Gastroesophageal sphincter (tissue), 4 donors: Measurements from ENCODE around the gene TBC1D1. TPM values are rescaled to one million over a fixed set of nuclear protein-coding genes. Genes with fewer than 3 reads are reported as not detected.
A peak's percentile ranks its signal among the peaks of the same experiment; 100 is the strongest.

Experiments used
- ATAC-seq: fragments of 150-250 bp; one replicate; pipeline ENCODE4 v1.9.1; 2016; ENCODE audit warnings: mild to moderate bottlenecking, moderate library complexity
- H3K27ac ChIP-seq, 4 donors: fragments of 200-600 bp; sonication (generic) in 3 of 4; 1 replicate in 3 of 4; 2 replicates in 1 of 4; pipeline ENCODE4 v1.5.1; 2016 to 2019
- H3K27me3 ChIP-seq: fragments of 200-600 bp; sonication (generic); one replicate; pipeline ENCODE4 v1.5.1; 2019
- H3K36me3 ChIP-seq, 2 donors: fragments of 200-600 bp; sonication (generic); one replicate each; pipeline ENCODE4 v1.5.1; 2019; ENCODE audit warnings: control low read depth in 1 of 2
- H3K4me1 ChIP-seq, 3 donors: fragments of 200-600 bp; sonication (generic); 1 replicate in 2 of 3; 2 replicates in 1 of 3; pipeline ENCODE4 v1.5.1; 2016 to 2019; ENCODE audit warnings: control low read depth in 2 of 3
- H3K4me3 ChIP-seq, 2 donors: fragments of 200-600 bp; sonication (generic); one replicate each; pipeline ENCODE4 v1.5.1; 2019; ENCODE audit warnings: mild to moderate bottlenecking in 1 of 2, moderate library complexity in 1 of 2
- H3K9me3 ChIP-seq, 3 donors: fragments of 200-600 bp; sonication (generic); one replicate each; pipeline ENCODE4 v1.5.1; 2017 to 2019; ENCODE audit warnings: control low read depth in 2 of 3
- CTCF ChIP-seq, 4 experiments: fragments of 200-600 bp in 2 of 4; fragments of 450-650 bp in 2 of 4; sonication (generic) in 1 of 4; IDR thresholded peaks; one replicate each; pipeline ENCODE4 v1.5.1; 2017 to 2019; ENCODE audit warnings: antibody characterized with exemption in 4 of 4, mild to moderate bottlenecking in 2 of 4, moderate library complexity in 2 of 4
- EP300 ChIP-seq: sonication (generic); formaldehyde crosslinking; IDR thresholded peaks from one replicate; pipeline ENCODE4 v1.6.1; 2017; ENCODE audit warnings: antibody characterized with exemption, mild to moderate bottlenecking
- POLR2A ChIP-seq, 2 donors: fragments of 450-650 bp; IDR thresholded peaks; one replicate each; pipeline ENCODE4 v1.6.1; 2017; ENCODE audit warnings: antibody characterized with exemption in 2 of 2, mild to moderate bottlenecking in 2 of 2, moderate library complexity in 1 of 2
- POLR2AphosphoS5 ChIP-seq: sonication (generic); formaldehyde crosslinking; IDR thresholded peaks from one replicate; pipeline ENCODE4 v1.6.1; 2017; ENCODE audit warnings: antibody characterized with exemption
- WGBS, 2 donors: methylation state at CpG; one replicate each; pipeline ENCODE4 v1.1.5; 2018; ENCODE audit warnings: low coverage in 1 of 2; 5-methylcytosine and 5-hydroxymethylcytosine counted together
- total RNA-seq, 4 donors: library from RNA; depleted of rRNA; stranded (reverse); fragments of >200 nt; gene quantifications; one replicate each; pipeline ENCODE4 v1.1.0, GENCODE V29; 2016

Gene TBC1D1
- total RNA-seq, 4 donors from 2014 or later: 190 to 279 (median 241) TPM

- TF ChIP-seq CTCF (IDR thresholded peaks at IDR 0.05): no peak
- no peak for TF ChIP-seq EP300
- no peak for TF ChIP-seq POLR2A (IDR thresholded peaks at IDR 0.05)
- no peak for TF ChIP-seq POLR2AphosphoS5
- H3K4me3 ChIP-seq: no peak overlapping the region
- WGBS, 2 donors: 50 to 63% methylated on average over 4 of the region's 4 CpGs
- H3K4me1 ChIP-seq: peaks cover 8 to 71% (median 10%) of the 10 kb centered on the region in 3 donors
- H3K9me3 ChIP-seq: no peaks in the 10 kb centered on the region
- no peaks in the 10 kb centered on the region for H3K27me3 ChIP-seq
- no peak for ATAC-seq
- no peaks in the 10 kb centered on the region for H3K36me3 ChIP-seq
- peak overlapping the region; percentile 60 to 78 (median 69) for H3K27ac ChIP-seq
Observed at GRCh38 chr4:37981425-37981824, 90.5 kb downstream of the TBC1D1 start.

- Histone ChIP-seq H3K36me3 (no peaks in the 10 kb centered on the region), H3K9me3 (no peaks in the 10 kb centered on the region), H3K4me3 (no peak overlapping the region), H3K27ac (peak overlapping the region; percentile 60 to 78 (median 69)), H3K4me1 (peaks cover 8 to 69% (median 10%) of the 10 kb centered on the region in 3 donors), H3K27me3 (no peaks in the 10 kb centered on the region)
- ATAC-seq: no peak
- WGBS, 2 donors: 61 to 69% methylated on average over 5 to 6 of the region's 7 CpGs
- no peak for TF ChIP-seq POLR2A (IDR thresholded peaks at IDR 0.05)
- no peak for TF ChIP-seq EP300
- no peak for TF ChIP-seq POLR2AphosphoS5
- no peak for TF ChIP-seq CTCF (IDR thresholded peaks at IDR 0.05)
Observed at GRCh38 chr4:37981844-37982720, 91.2 kb downstream of the TBC1D1 start.

GRCh38 chr4:37982736-37983135, 91.9 kb downstream of the TBC1D1 start:
- WGBS, 2 donors: 74% methylated on average over 5 of the region's 5 CpGs; no CpG with 5 or more reads in 1 of the 2 donors
- H3K9me3 ChIP-seq: no peaks in the 10 kb centered on the region
- ATAC-seq: no peak
- no peaks in the 10 kb centered on the region for H3K27me3 ChIP-seq
- peak overlapping the region in 3 of 4 donors; percentile 60 to 78 (median 65) for H3K27ac ChIP-seq
- TF ChIP-seq POLR2A (IDR thresholded peaks at IDR 0.05): no peak
- TF ChIP-seq POLR2AphosphoS5: peak; percentile 13
- peaks cover 8 to 72% (median 10%) of the 10 kb centered on the region in 3 donors for H3K4me1 ChIP-seq
- H3K36me3 ChIP-seq: no peaks in the 10 kb centered on the region
- H3K4me3 ChIP-seq: no peak overlapping the region

- Histone ChIP-seq H3K4me1 (peaks cover 8 to 74% (median 14%) of the 10 kb centered on the region in 3 donors), H3K27ac (peak overlapping the region in 3 of 4 donors; percentile 26 to 65 (median 60)), H3K36me3 (no peaks in the 10 kb centered on the region), H3K4me3 (no peak overlapping the region), H3K9me3 (no peaks in the 10 kb centered on the region), H3K27me3 (no peaks in the 10 kb centered on the region)
- ATAC-seq: no peak
- TF ChIP-seq POLR2A (IDR thresholded peaks at IDR 0.05) (no peak), CTCF (IDR thresholded peaks at IDR 0.05) (no peak), POLR2AphosphoS5 (no peak), EP300 (no peak)
- WGBS, 2 donors: 83 to 100% methylated on average over 1 of the region's 1 CpG
Observed at GRCh38 chr4:37983951-37984350, 93.1 kb downstream of the TBC1D1 start.

GRCh38 chr4:37985730-37986275, 94.9 kb downstream of the TBC1D1 start:
- 68 to 70% methylated on average over 3 of the region's 3 CpGs for WGBS, 2 donors
- H3K9me3 ChIP-seq: no peaks in the 10 kb centered on the region
- no peak overlapping the region for H3K4me3 ChIP-seq
- ATAC-seq: no peak
- peak overlapping the region in 2 of 4 donors; percentile 2 to 22 for H3K27ac ChIP-seq
- H3K36me3 ChIP-seq: no peaks in the 10 kb centered on the region
- H3K27me3 ChIP-seq: no peaks in the 10 kb centered on the region
- TF ChIP-seq POLR2A (IDR thresholded peaks at IDR 0.05): no peak
- TF ChIP-seq EP300: no peak
- no peak for TF ChIP-seq CTCF (IDR thresholded peaks at IDR 0.05)
- no peak for TF ChIP-seq POLR2AphosphoS5
- H3K4me1 ChIP-seq: peaks cover 22 to 74% (median 26%) of the 10 kb centered on the region in 3 donors
